ENCODE results near the gene CHAT.

DNA sequence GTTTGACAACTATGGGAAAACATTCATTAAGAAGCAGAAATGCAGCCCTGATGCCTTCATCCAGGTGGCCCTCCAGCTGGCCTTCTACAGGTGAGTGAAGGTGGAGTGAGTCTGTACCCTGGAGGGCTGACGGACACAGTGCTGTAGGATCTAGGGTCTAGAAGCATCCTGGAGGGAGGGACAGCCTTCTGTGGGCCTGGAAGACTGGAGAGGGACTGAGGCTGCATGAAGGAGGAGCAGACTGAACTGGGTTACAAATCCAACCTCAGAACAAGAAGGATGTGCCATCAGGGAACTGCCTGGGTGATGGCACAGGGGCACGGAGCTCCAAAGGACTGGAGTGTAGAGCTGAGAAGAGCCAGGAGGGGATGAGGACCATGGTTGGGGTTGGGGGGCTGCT is 38.1 kb downstream of the CHAT start:
- TF ChIP-seq POLR2A (IDR thresholded peaks at IDR 0.05; ENCODE audit: low read length) (no peak), NR3C1 (IDR thresholded peaks at IDR 0.05) (no peak), JUNB (IDR thresholded peaks at IDR 0.05) (no peak), NPAS2 (CRISPR knock-in tag; IDR thresholded peaks at IDR 0.05; ENCODE audit: borderline replicate concordance) (no peak), USF2 (IDR thresholded peaks at IDR 0.05) (no peak), CHD2 (IDR thresholded peaks at IDR 0.05; ENCODE audit: low read length, partially characterized antibody) (no peak), CBX2 (IDR thresholded peaks at IDR 0.05; ENCODE audit: borderline replicate concordance, low read depth) (no peak), MAFK (IDR thresholded peaks at IDR 0.05; ENCODE audit: partially characterized antibody) (no peak), TFCP2L1 (CRISPR knock-in tag; IDR thresholded peaks at IDR 0.05) (no peak)
- TF ChIP-seq, protein P1, sequence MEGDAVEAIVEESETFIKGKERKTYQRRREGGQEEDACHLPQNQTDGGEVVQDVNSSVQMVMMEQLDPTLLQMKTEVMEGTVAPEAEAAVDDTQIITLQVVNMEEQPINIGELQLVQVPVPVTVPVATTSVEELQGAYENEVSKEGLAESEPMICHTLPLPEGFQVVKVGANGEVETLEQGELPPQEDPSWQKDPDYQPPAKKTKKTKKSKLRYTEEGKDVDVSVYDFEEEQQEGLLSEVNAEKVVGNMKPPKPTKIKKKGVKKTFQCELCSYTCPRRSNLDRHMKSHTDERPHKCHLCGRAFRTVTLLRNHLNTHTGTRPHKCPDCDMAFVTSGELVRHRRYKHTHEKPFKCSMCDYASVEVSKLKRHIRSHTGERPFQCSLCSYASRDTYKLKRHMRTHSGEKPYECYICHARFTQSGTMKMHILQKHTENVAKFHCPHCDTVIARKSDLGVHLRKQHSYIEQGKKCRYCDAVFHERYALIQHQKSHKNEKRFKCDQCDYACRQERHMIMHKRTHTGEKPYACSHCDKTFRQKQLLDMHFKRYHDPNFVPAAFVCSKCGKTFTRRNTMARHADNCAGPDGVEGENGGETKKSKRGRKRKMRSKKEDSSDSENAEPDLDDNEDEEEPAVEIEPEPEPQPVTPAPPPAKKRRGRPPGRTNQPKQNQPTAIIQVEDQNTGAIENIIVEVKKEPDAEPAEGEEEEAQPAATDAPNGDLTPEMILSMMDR (IDR thresholded peaks at IDR 0.05), result no peak
- TF ChIP-seq, protein P2, sequence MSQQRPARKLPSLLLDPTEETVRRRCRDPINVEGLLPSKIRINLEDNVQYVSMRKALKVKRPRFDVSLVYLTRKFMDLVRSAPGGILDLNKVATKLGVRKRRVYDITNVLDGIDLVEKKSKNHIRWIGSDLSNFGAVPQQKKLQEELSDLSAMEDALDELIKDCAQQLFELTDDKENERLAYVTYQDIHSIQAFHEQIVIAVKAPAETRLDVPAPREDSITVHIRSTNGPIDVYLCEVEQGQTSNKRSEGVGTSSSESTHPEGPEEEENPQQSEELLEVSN (IDR thresholded peaks at IDR 0.05; ENCODE audit: borderline replicate concordance, low read depth), result no peak
- TF ChIP-seq, protein P3, sequence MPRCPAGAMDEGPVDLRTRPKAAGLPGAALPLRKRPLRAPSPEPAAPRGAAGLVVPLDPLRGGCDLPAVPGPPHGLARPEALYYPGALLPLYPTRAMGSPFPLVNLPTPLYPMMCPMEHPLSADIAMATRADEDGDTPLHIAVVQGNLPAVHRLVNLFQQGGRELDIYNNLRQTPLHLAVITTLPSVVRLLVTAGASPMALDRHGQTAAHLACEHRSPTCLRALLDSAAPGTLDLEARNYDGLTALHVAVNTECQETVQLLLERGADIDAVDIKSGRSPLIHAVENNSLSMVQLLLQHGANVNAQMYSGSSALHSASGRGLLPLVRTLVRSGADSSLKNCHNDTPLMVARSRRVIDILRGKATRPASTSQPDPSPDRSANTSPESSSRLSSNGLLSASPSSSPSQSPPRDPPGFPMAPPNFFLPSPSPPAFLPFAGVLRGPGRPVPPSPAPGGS (IDR thresholded peaks at IDR 0.05), result no peak

Data from A549 (cell line).